Natural killer cell (primary cell): ENCODE data around the gene NR4A2. TPM values are rescaled to one million over a fixed set of nuclear protein-coding genes. Genes with fewer than 3 reads are reported as not detected.

Experiments
- ATAC-seq, 3 donors: fragments of 150-1000 bp in 2 of 3; fragments of 200-7000 bp in 1 of 3; cut with Tn5 transposase; 1 replicate in 1 of 3; 2 replicates in 2 of 3; pipeline ENCODE4 v1.10.0; 2021; ENCODE audit warnings: mild to moderate bottlenecking in 2 of 3, moderate library complexity in 2 of 3
- DNase-seq, 2 donors: peaks; one replicate each; pipeline versions ENCODE4 v3.0.0 to v3.0.0-alpha.2; 2013 to 2021; ENCODE audit warnings: mixed read lengths in 1 of 2
- H3K27ac ChIP-seq: one replicate; pipeline ENCODE4 v1.5.1; 2013; ENCODE audit warnings: mild to moderate bottlenecking, low read length
- H3K27me3 ChIP-seq: one replicate; pipeline ENCODE4 v1.6.1; 2013; ENCODE audit warnings: low read length; ENCODE audit not compliant: control insufficient read depth, insufficient read depth
- H3K36me3 ChIP-seq: one replicate; pipeline ENCODE4 v1.6.1; 2013; ENCODE audit warnings: low read length; ENCODE audit not compliant: control insufficient read depth, insufficient read depth
- H3K4me1 ChIP-seq: one replicate; pipeline ENCODE4 v1.6.1; 2013; ENCODE audit warnings: low read length; ENCODE audit not compliant: control insufficient read depth, insufficient read depth
- H3K4me3 ChIP-seq: one replicate; pipeline ENCODE4 v1.5.1; 2013; ENCODE audit warnings: low read length
- H3K9me3 ChIP-seq: one replicate; pipeline ENCODE4 v1.6.1; 2013; ENCODE audit warnings: low read length; ENCODE audit not compliant: control insufficient read depth, insufficient read depth
- H3K27ac Mint-ChIP-seq, 2 donors: one replicate each; pipeline ENCODE4 v1.8.0; 2022; ENCODE audit warnings: mild to moderate bottlenecking in 2 of 2, mixed read lengths in 2 of 2, moderate library complexity in 1 of 2
- H3K27me3 Mint-ChIP-seq, 2 donors: one replicate each; pipeline ENCODE4 v1.8.0; 2022; ENCODE audit warnings: low read depth in 2 of 2, mixed read lengths in 2 of 2
- H3K36me3 Mint-ChIP-seq: one replicate; pipeline ENCODE4 v1.8.0; 2022; ENCODE audit warnings: mixed read lengths
- H3K4me1 Mint-ChIP-seq, 2 donors: one replicate each; pipeline ENCODE4 v1.8.0; 2022; ENCODE audit warnings: mixed read lengths in 2 of 2
- H3K4me3 Mint-ChIP-seq: one replicate; pipeline ENCODE4 v1.8.0; 2022; ENCODE audit warnings: mild to moderate bottlenecking, moderate library complexity, mixed read lengths
- H3K9me3 Mint-ChIP-seq, 2 donors: one replicate each; pipeline ENCODE4 v1.8.0; 2022; ENCODE audit warnings: mixed read lengths in 2 of 2
- CTCF ChIP-seq: fragments of 200-600 bp; IDR thresholded peaks from one replicate; pipeline ENCODE4 v1.8.0; 2022; ENCODE audit warnings: antibody characterized with exemption
- WGBS: methylation state at CpG from one replicate; pipeline ENCODE4 v1.1.7; 2013; ENCODE audit warnings: missing lambda C conversion rate; ENCODE audit not compliant: insufficient coverage; 5-methylcytosine and 5-hydroxymethylcytosine counted together
- intact Hi-C: fragments of 100-400 bp; cut with micrococcal nuclease; formaldehyde crosslinking; loops from one replicate; pipeline ENCODE4 v1.14.2; 2022
- total RNA-seq, 4 donors: library from RNA; stranded (reverse); fragments of 120-200 nt in 1 of 4; gene quantifications; one replicate each; pipeline versions ENCODE4 v1.2.3 to v1.2.4, GENCODE V29; 2013 to 2022

Gene NR4A2
- total RNA-seq, 3 donors from 2014 or later (not counting 1 experiment from before 2014, with no cell fraction given), result 163 to 316 (median 266) TPM

- no peak overlapping the region for H3K27ac ChIP-seq
- no peaks in the 10 kb centered on the region for H3K27me3 ChIP-seq
- no peaks in the 10 kb centered on the region for H3K36me3 ChIP-seq
- H3K4me1 ChIP-seq, result no peaks in the 10 kb centered on the region
- no peaks in the 10 kb centered on the region for H3K9me3 ChIP-seq
- DNase-seq, result peak in 1 of 2 donors; percentile 11
- H3K4me3 ChIP-seq, result no peak overlapping the region
- H3K27ac Mint-ChIP-seq, result no peak overlapping the region
- peak in 1 of 3 donors; percentile 29 for ATAC-seq
- intact Hi-C loops, result no loop called here
- TF ChIP-seq CTCF, result no peak
- peaks cover 15 to 25% of the 10 kb centered on the region in 2 donors for H3K27me3 Mint-ChIP-seq
- H3K36me3 Mint-ChIP-seq, result no peaks in the 10 kb centered on the region
- no peak overlapping the region for H3K4me3 Mint-ChIP-seq
- peaks cover 6 to 9% of the 10 kb centered on the region in 2 donors for H3K4me1 Mint-ChIP-seq
- H3K9me3 Mint-ChIP-seq, result no peaks in the 10 kb centered on the region
Measured at GRCh38 chr2:156379071-156379470, 46.5 kb upstream of the NR4A2 start.

GRCh38 chr2:156366753-156367152 is 34.2 kb upstream of the NR4A2 start:
- ATAC-seq (no peak), DNase-seq (no peak)
- Mint-ChIP-seq H3K9me3 (no peaks in the 10 kb centered on the region), H3K27ac (no peak overlapping the region), H3K36me3 (no peaks in the 10 kb centered on the region), H3K4me1 (no peaks in the 10 kb centered on the region), H3K27me3 (peaks cover 2 to 3% of the 10 kb centered on the region in 2 donors), H3K4me3 (no peak overlapping the region)
- Histone ChIP-seq H3K9me3 (no peaks in the 10 kb centered on the region), H3K27me3 (no peaks in the 10 kb centered on the region), H3K36me3 (no peaks in the 10 kb centered on the region), H3K4me1 (no peaks in the 10 kb centered on the region), H3K4me3 (no peak overlapping the region), H3K27ac (no peak overlapping the region)
- WGBS, result 97% methylated on average over 4 of the region's 4 CpGs
- intact Hi-C loops, result no loop called here
- TF ChIP-seq CTCF, result no peak

- Mint-ChIP-seq H3K4me3 (no peak overlapping the region), H3K36me3 (no peaks in the 10 kb centered on the region), H3K4me1 (no peaks in the 10 kb centered on the region), H3K9me3 (no peaks in the 10 kb centered on the region), H3K27me3 (peaks cover 0 to 5% of the 10 kb centered on the region in 2 donors), H3K27ac (no peak overlapping the region)
- TF ChIP-seq CTCF, result no peak
- Histone ChIP-seq H3K27ac (no peak overlapping the region), H3K9me3 (no peaks in the 10 kb centered on the region), H3K4me3 (no peak overlapping the region), H3K36me3 (no peaks in the 10 kb centered on the region), H3K4me1 (no peaks in the 10 kb centered on the region), H3K27me3 (peaks cover 2% of the 10 kb centered on the region)
- ATAC-seq, result no peak
- no peak for DNase-seq
- intact Hi-C loops, result no loop called here
Measured at GRCh38 chr2:156363141-156363540, 30.6 kb upstream of the NR4A2 start.

GRCh38 chr2:156356014-156356754 is 23.7 kb upstream of the NR4A2 start:
- ATAC-seq (no peak), DNase-seq (no peak)
- no peaks in the 10 kb centered on the region for H3K9me3 ChIP-seq
- H3K27me3 ChIP-seq, result peaks cover 3% of the 10 kb centered on the region
- Mint-ChIP-seq H3K4me3 (no peak overlapping the region), H3K27me3 (peaks cover 7 to 17% of the 10 kb centered on the region in 2 donors), H3K27ac (no peak overlapping the region), H3K4me1 (no peaks in the 10 kb centered on the region), H3K9me3 (no peaks in the 10 kb centered on the region), H3K36me3 (no peaks in the 10 kb centered on the region)
- no peak for TF ChIP-seq CTCF
- H3K4me1 ChIP-seq, result no peaks in the 10 kb centered on the region
- H3K4me3 ChIP-seq, result no peak overlapping the region
- no peak overlapping the region for H3K27ac ChIP-seq
- intact Hi-C loops, result no loop called here
- H3K36me3 ChIP-seq, result no peaks in the 10 kb centered on the region
- 90% methylated on average over 1 of the region's 3 CpGs for WGBS
